OCI-LY1 (cell line): ENCODE measurements around the gene DCTN3.

ENCODE experiments used
- EZH2 ChIP-seq: fragments of 200-600 bp; sonication (generic), shearing (Covaris generic); IDR thresholded peaks from 2 replicates; pipeline ENCODE4 v1.8.0; 2017; ENCODE audit warnings: borderline replicate concordance, mixed run types, mild to moderate bottlenecking, antibody characterized with exemption, low read length, moderate library complexity, mixed read lengths
- TF ChIP-seq, protein P1 (sequence below): fragments of 200-600 bp; sonication (generic), shearing (Covaris generic); IDR thresholded peaks from 2 replicates; pipeline ENCODE4 v1.5.1; 2017; ENCODE audit warnings: mild to moderate bottlenecking, antibody characterized with exemption, low read length, moderate library complexity, mixed read lengths

DNA sequence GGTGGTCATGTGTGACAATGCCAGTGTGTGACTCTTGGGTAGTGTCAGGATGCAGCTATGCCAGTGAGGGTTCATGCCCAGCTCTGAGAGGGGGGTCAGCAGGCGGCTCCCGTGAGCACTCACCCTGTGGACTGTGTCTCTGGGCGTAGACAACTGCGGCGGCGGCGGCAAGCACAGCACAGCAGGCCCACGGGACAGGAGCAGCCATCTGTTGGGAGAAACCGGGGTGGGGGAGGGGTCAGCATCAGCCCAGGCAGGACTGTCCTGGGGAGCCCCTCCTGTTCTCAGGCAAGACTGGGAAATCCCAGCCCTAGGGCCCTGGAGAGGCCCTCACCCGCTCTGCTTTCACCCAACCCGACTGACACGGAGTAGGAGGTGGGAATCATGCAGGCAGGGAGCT, 51.5 kb downstream of the DCTN3 start:
- TF ChIP-seq, protein P1, sequence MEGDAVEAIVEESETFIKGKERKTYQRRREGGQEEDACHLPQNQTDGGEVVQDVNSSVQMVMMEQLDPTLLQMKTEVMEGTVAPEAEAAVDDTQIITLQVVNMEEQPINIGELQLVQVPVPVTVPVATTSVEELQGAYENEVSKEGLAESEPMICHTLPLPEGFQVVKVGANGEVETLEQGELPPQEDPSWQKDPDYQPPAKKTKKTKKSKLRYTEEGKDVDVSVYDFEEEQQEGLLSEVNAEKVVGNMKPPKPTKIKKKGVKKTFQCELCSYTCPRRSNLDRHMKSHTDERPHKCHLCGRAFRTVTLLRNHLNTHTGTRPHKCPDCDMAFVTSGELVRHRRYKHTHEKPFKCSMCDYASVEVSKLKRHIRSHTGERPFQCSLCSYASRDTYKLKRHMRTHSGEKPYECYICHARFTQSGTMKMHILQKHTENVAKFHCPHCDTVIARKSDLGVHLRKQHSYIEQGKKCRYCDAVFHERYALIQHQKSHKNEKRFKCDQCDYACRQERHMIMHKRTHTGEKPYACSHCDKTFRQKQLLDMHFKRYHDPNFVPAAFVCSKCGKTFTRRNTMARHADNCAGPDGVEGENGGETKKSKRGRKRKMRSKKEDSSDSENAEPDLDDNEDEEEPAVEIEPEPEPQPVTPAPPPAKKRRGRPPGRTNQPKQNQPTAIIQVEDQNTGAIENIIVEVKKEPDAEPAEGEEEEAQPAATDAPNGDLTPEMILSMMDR: no peak
- TF ChIP-seq EZH2: no peak
